Endodermal cell (in vitro differentiated cells): ENCODE results near the gene RYR3. TPM values are rescaled to one million over a fixed set of nuclear protein-coding genes. Genes with fewer than 3 reads are reported as not detected.

ENCODE experiments used
- DNase-seq: peaks from one replicate; pipeline ENCODE4 v3.0.0-alpha.2; 2017
- H3K27ac ChIP-seq: 2 replicates; pipeline ENCODE4 v1.5.1; 2013; ENCODE audit warnings: mild to moderate bottlenecking, low read depth, low read length, moderate library complexity
- H3K27me3 ChIP-seq: 2 replicates; pipeline ENCODE4 v1.6.1; 2013; ENCODE audit warnings: mild to moderate bottlenecking, low read length, moderate library complexity; ENCODE audit not compliant: insufficient read depth, control insufficient read depth, poor library complexity, severe bottlenecking
- H3K36me3 ChIP-seq: 2 replicates; pipeline ENCODE4 v1.7.0; 2013; ENCODE audit warnings: mild to moderate bottlenecking, low read length, moderate library complexity; ENCODE audit not compliant: control insufficient read depth, insufficient read depth
- H3K4me1 ChIP-seq: one replicate; pipeline ENCODE4 v1.7.0; 2013; ENCODE audit warnings: low read length; ENCODE audit not compliant: control insufficient read depth, insufficient read depth
- H3K4me3 ChIP-seq: 2 replicates; pipeline ENCODE4 v1.5.1; 2013; ENCODE audit warnings: mild to moderate bottlenecking, low read length, moderate library complexity
- H3K9ac ChIP-seq: 2 replicates; pipeline ENCODE4 v1.6.1; 2013; ENCODE audit warnings: mild to moderate bottlenecking, low read length, moderate library complexity; ENCODE audit not compliant: poor library complexity, severe bottlenecking; ENCODE audit errors: extremely low read depth
- H3K9me3 ChIP-seq: 2 replicates; pipeline ENCODE4 v1.6.1; 2013; ENCODE audit warnings: mild to moderate bottlenecking, low read length, moderate library complexity; ENCODE audit not compliant: control insufficient read depth
- H3K27ac Mint-ChIP-seq: 2 replicates; pipeline ENCODE4 v1.8.0; 2020; ENCODE audit warnings: mixed read lengths
- H3K27me3 Mint-ChIP-seq: 2 replicates; pipeline ENCODE4 v1.8.0; 2021; ENCODE audit warnings: mild to moderate bottlenecking, mixed read lengths; ENCODE audit not compliant: insufficient read depth
- H3K36me3 Mint-ChIP-seq: 2 replicates; pipeline ENCODE4 v1.8.0; 2020; ENCODE audit warnings: low read depth, mixed read lengths
- H3K4me1 Mint-ChIP-seq: 2 replicates; pipeline ENCODE4 v1.8.0; 2020; ENCODE audit warnings: mixed read lengths
- H3K4me3 Mint-ChIP-seq: 2 replicates; pipeline ENCODE4 v1.8.0; 2020; ENCODE audit warnings: mild to moderate bottlenecking, moderate library complexity, mixed read lengths
- H3K9me3 Mint-ChIP-seq: 2 replicates; pipeline ENCODE4 v1.8.0; 2020; ENCODE audit warnings: mild to moderate bottlenecking, mixed read lengths
- CTCF ChIP-seq: fragments of 200-600 bp; sonication (generic); conservative IDR thresholded peaks from 2 replicates; pipeline ENCODE4 v1.5.0; 2021; ENCODE audit warnings: antibody characterized with exemption, mild to moderate bottlenecking
- WGBS, 2 experiments: methylation state at CpG; one replicate each; pipeline versions ENCODE4 v1.1.5 to v1.1.7; 2013; ENCODE audit warnings: missing lambda C conversion rate in 2 of 2, mixed read lengths in 1 of 2; ENCODE audit not compliant: insufficient coverage in 1 of 2, insufficient read length in 1 of 2; 5-methylcytosine and 5-hydroxymethylcytosine counted together
- total RNA-seq, 2 donors: library from RNA; stranded (reverse); fragmentation: NEBNext Ultra II Directional in 1 of 2; extraction: Animal tissue kit (Norgen Biotek cat#: 25700) in 1 of 2; gene quantifications; 2 replicates in 1 of 2; 3 replicates in 1 of 2; pipeline ENCODE4 v1.2.1, GENCODE V29; 2021

Gene RYR3
- total RNA-seq, 2 donors from 2014 or later = 0.71 to 1.4 TPM

- H3K9ac ChIP-seq = no peak overlapping the region
Observed at GRCh38 chr15:33913459-33913858, 602.7 kb downstream of the RYR3 start.

More at GRCh38 chr15:33913459-33913858, 602.7 kb downstream of the RYR3 start:
- Mint-ChIP-seq H3K4me1 (peaks cover 44% of the 10 kb centered on the region), H3K9me3 (no peaks in the 10 kb centered on the region), H3K27ac (no peak overlapping the region), H3K36me3 (no peaks in the 10 kb centered on the region), H3K27me3 (no peaks in the 10 kb centered on the region), H3K4me3 (no peak overlapping the region)
- 100% methylated on average over 1 of the region's 1 CpG for WGBS, 2 experiments
- Histone ChIP-seq H3K27me3 (no peaks in the 10 kb centered on the region), H3K36me3 (no peaks in the 10 kb centered on the region), H3K4me3 (no peak overlapping the region), H3K9me3 (no peaks in the 10 kb centered on the region), H3K27ac (no peak overlapping the region), H3K4me1 (peaks cover 18% of the 10 kb centered on the region)
- TF ChIP-seq CTCF = no peak
- DNase-seq = no peak

Other genes starting within 250 kb of the RYR3 start
- gene FMN1, start 116.3 kb upstream of the RYR3 start, total RNA-seq = 1 to 10 TPM in 1 of 2 donors, under 1 TPM in 1; 0.60 to 1.1 TPM